HEK293 (cell line): ENCODE results near the gene DNAJB6.

Source experiments
- CTCF ChIA-PET: fragments of 350-600 bp; formaldehyde crosslinking; extraction: SDS; loops from one replicate; lab custom pipeline; 2021; ENCODE audit warnings: antibody characterized with exemption; lab: Yijun Ruan, JAX
- POLR2A ChIA-PET: fragments of 300-600 bp; formaldehyde crosslinking; extraction: SDS; loops from one replicate; lab custom pipeline; 2020; ENCODE audit warnings: antibody characterized with exemption, inconsistent platforms; lab: Yijun Ruan, JAX
- H3K27ac ChIP-seq: fragments of 200-500 bp; sonication (Bioruptor generic); 2 replicates; pipeline ENCODE4 v1.5.1; 2014; ENCODE audit warnings: low read depth, low read length, control low read depth, inconsistent platforms; ENCODE audit errors: extremely low read depth
- H3K36me3 ChIP-seq, 2 experiments: fragments of 200-500 bp in 1 of 2; sonication (Bioruptor generic) in 1 of 2; 1 replicate in 1 of 2; 2 replicates in 1 of 2; pipeline ENCODE4 v1.5.1; 2014 to 2017; ENCODE audit warnings: inconsistent platforms in 2 of 2, low read length in 2 of 2; ENCODE audit not compliant: control insufficient read depth in 2 of 2, insufficient read depth in 1 of 2
- H3K4me1 ChIP-seq: fragments of 200-500 bp; sonication (Bioruptor generic); 2 replicates; pipeline ENCODE4 v1.5.1; 2014; ENCODE audit warnings: mild to moderate bottlenecking, low read length, inconsistent platforms; ENCODE audit not compliant: control insufficient read depth, insufficient read depth
- H3K4me3 ChIP-seq: 2 replicates; pipeline ENCODE4 v1.5.1; 2011; ENCODE audit warnings: low read depth, mild to moderate bottlenecking, control low read depth, low read length, moderate library complexity
- H3K9me3 ChIP-seq: fragments of 200-500 bp; sonication (Bioruptor generic); 2 replicates; pipeline ENCODE4 v1.5.1; 2014; ENCODE audit warnings: low read depth, low read length, inconsistent platforms; ENCODE audit not compliant: control insufficient read depth, insufficient read depth
- KLF8 ChIP-seq: fragments of 450-650 bp; formaldehyde crosslinking; IDR thresholded peaks from 2 replicates; pipeline ENCODE4 v1.5.1; 2016; ENCODE audit warnings: missing biosample characterization, missing genetic modification characterization
- ZFP69B ChIP-seq: fragments of 450-650 bp; formaldehyde crosslinking; IDR thresholded peaks from 2 replicates; pipeline ENCODE4 v1.5.1; 2016; ENCODE audit warnings: missing biosample characterization, missing genetic modification characterization
- ZNF112 ChIP-seq: fragments of 450-650 bp; formaldehyde crosslinking; IDR thresholded peaks from 2 replicates; pipeline ENCODE4 v1.5.0; 2017; ENCODE audit warnings: missing biosample characterization, missing genetic modification characterization
- ZNF133 ChIP-seq: fragments of 450-650 bp; formaldehyde crosslinking; IDR thresholded peaks from 2 replicates; pipeline ENCODE4 v1.5.1; 2016; ENCODE audit warnings: missing biosample characterization, missing genetic modification characterization
- ZNF140 ChIP-seq: fragments of 450-650 bp; formaldehyde crosslinking; IDR thresholded peaks from 2 replicates; pipeline ENCODE4 v1.5.1; 2016; ENCODE audit warnings: missing biosample characterization, missing genetic modification characterization
- ZNF155 ChIP-seq: fragments of 450-650 bp; formaldehyde crosslinking; IDR thresholded peaks from 2 replicates; pipeline ENCODE4 v1.5.1; 2016; ENCODE audit warnings: missing biosample characterization, missing genetic modification characterization
- ZNF214 ChIP-seq: fragments of 450-650 bp; formaldehyde crosslinking; IDR thresholded peaks from 2 replicates; pipeline ENCODE4 v1.5.1; 2017; ENCODE audit warnings: missing biosample characterization, mild to moderate bottlenecking, missing genetic modification characterization, borderline replicate concordance
- ZNF416 ChIP-seq: fragments of 450-650 bp; formaldehyde crosslinking; IDR thresholded peaks from 2 replicates; pipeline ENCODE4 v1.5.1; 2016; ENCODE audit warnings: missing biosample characterization, missing genetic modification characterization
- ZNF473 ChIP-seq: fragments of 450-650 bp; formaldehyde crosslinking; IDR thresholded peaks from 2 replicates; pipeline ENCODE4 v1.5.1; 2017; ENCODE audit warnings: missing biosample characterization, missing genetic modification characterization
- ZNF548 ChIP-seq: fragments of 450-650 bp; formaldehyde crosslinking; IDR thresholded peaks from 2 replicates; pipeline ENCODE4 v1.5.1; 2016; ENCODE audit warnings: missing biosample characterization, missing genetic modification characterization
- ZNF658 ChIP-seq: fragments of 450-650 bp; formaldehyde crosslinking; IDR thresholded peaks from 2 replicates; pipeline ENCODE4; 2016; ENCODE audit warnings: missing biosample characterization, missing genetic modification characterization
- ZNF670 ChIP-seq: fragments of 450-650 bp; formaldehyde crosslinking; IDR thresholded peaks from 2 replicates; pipeline ENCODE4 v1.5.1; 2016; ENCODE audit warnings: missing biosample characterization, missing genetic modification characterization, low read depth
- ZNF76 ChIP-seq: fragments of 450-650 bp; formaldehyde crosslinking; IDR thresholded peaks from 2 replicates; pipeline ENCODE4; 2016; ENCODE audit warnings: low read depth, missing biosample characterization, missing genetic modification characterization, borderline replicate concordance
- TF ChIP-seq, protein P1 (sequence below): fragments of 450-650 bp; formaldehyde crosslinking; IDR thresholded peaks from 2 replicates; pipeline ENCODE4 v1.5.1; 2016; ENCODE audit warnings: missing biosample characterization, missing genetic modification characterization
- TF ChIP-seq, protein P2 (sequence below): fragments of 450-650 bp; formaldehyde crosslinking; IDR thresholded peaks from 2 replicates; pipeline ENCODE4 v1.5.1; 2016; ENCODE audit warnings: missing biosample characterization, missing genetic modification characterization
- TF ChIP-seq, protein P3 (sequence below): fragments of 450-650 bp; formaldehyde crosslinking; IDR thresholded peaks from 2 replicates; pipeline ENCODE4 v1.5.1; 2016; ENCODE audit warnings: missing biosample characterization, missing genetic modification characterization
- TF ChIP-seq, protein P4 (sequence below): fragments of 450-650 bp; formaldehyde crosslinking; IDR thresholded peaks from 2 replicates; pipeline ENCODE4 v1.5.1; 2017; ENCODE audit warnings: missing biosample characterization, missing genetic modification characterization
- TF ChIP-seq, protein P5 (sequence below): fragments of 450-650 bp; formaldehyde crosslinking; conservative IDR thresholded peaks from 2 replicates; pipeline ENCODE4 v1.5.1; 2016; ENCODE audit warnings: low read depth, missing biosample characterization, missing genetic modification characterization

The DNAJB6 gene

DNA sequence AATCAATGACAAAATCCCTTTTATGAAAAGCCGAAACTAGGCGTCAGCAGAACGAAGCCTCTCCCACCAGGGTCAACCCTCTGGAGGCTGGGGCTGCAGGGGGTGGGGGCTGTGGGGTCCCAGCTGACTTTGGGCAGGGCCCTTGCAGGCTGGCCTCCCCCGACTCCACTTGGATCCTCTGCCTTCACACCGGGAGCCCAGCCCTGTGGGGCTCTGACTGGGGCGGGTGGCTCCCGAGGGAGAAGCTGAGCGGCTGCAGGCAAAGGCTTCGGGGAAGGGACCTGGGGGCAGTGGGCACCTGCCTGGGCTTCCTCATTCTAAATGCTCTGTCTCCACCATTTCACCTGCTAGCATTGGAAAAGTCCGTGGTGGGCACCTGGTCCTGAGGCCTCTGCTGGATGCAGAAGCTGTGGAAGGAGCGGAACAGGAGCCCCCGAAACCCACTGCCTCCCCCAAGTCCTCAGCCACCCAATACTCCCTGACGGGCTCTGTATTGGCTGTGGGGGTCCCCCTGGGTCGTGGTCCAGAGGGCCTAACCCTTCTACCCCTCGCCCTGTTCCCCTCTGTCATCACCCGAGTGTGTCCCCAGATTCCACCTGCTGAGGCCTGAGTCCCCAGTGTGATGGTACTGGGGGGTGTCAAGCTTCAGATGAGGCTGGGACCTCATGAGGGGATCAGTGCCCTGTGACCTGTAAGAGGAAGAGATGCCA is 108.6 kb downstream of the DNAJB6 start:
- POLR2A ChIA-PET: no interaction called here
- TF ChIP-seq ZNF416 (tag by site-specific recombination) (no peak), ZNF658 (tag by site-specific recombination) (no peak)
- TF ChIP-seq, protein P1, sequence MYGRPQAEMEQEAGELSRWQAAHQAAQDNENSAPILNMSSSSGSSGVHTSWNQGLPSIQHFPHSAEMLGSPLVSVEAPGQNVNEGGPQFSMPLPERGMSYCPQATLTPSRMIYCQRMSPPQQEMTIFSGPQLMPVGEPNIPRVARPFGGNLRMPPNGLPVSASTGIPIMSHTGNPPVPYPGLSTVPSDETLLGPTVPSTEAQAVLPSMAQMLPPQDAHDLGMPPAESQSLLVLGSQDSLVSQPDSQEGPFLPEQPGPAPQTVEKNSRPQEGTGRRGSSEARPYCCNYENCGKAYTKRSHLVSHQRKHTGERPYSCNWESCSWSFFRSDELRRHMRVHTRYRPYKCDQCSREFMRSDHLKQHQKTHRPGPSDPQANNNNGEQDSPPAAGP (tag by site-specific recombination): no peak
- TF ChIP-seq, all 188 proteins: peak for 0
- Histone ChIP-seq H3K36me3 (no peaks in the 10 kb centered on the region), H3K27ac (no peak overlapping the region), H3K9me3 (no peaks in the 10 kb centered on the region), H3K4me1 (no peaks in the 10 kb centered on the region), H3K4me3 (no peak overlapping the region)
- CTCF ChIA-PET: no interaction called here

DNA sequence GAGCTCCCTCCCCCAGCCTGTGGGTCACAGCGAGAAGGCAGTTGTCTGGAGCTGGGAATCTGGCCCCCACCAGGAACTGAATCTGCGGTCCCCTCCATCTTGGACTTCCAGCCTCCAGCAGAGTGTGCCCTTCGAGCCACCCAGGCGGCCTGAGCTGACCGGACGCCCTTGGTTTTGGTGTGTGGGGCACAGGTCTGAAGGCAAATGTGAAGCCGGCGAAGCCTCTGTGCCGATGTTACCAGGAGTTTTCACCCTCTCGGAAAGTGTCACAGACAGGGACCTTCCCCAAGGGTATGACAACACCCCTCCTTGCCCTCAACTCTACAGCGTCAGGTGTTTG is 109.1 kb downstream of the DNAJB6 start:
- CTCF ChIA-PET: no interaction called here
- TF ChIP-seq ZNF112 (tag by site-specific recombination): no peak
- TF ChIP-seq ZNF548 (tag by site-specific recombination): 0 out of 2 replicates have a peak, but pooled peaks have one; percentile 21
- TF ChIP-seq ZNF473: no peak
- TF ChIP-seq, protein P2, sequence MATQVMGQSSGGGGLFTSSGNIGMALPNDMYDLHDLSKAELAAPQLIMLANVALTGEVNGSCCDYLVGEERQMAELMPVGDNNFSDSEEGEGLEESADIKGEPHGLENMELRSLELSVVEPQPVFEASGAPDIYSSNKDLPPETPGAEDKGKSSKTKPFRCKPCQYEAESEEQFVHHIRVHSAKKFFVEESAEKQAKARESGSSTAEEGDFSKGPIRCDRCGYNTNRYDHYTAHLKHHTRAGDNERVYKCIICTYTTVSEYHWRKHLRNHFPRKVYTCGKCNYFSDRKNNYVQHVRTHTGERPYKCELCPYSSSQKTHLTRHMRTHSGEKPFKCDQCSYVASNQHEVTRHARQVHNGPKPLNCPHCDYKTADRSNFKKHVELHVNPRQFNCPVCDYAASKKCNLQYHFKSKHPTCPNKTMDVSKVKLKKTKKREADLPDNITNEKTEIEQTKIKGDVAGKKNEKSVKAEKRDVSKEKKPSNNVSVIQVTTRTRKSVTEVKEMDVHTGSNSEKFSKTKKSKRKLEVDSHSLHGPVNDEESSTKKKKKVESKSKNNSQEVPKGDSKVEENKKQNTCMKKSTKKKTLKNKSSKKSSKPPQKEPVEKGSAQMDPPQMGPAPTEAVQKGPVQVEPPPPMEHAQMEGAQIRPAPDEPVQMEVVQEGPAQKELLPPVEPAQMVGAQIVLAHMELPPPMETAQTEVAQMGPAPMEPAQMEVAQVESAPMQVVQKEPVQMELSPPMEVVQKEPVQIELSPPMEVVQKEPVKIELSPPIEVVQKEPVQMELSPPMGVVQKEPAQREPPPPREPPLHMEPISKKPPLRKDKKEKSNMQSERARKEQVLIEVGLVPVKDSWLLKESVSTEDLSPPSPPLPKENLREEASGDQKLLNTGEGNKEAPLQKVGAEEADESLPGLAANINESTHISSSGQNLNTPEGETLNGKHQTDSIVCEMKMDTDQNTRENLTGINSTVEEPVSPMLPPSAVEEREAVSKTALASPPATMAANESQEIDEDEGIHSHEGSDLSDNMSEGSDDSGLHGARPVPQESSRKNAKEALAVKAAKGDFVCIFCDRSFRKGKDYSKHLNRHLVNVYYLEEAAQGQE: no peak
- H3K4me1 ChIP-seq: no peaks in the 10 kb centered on the region

DNA sequence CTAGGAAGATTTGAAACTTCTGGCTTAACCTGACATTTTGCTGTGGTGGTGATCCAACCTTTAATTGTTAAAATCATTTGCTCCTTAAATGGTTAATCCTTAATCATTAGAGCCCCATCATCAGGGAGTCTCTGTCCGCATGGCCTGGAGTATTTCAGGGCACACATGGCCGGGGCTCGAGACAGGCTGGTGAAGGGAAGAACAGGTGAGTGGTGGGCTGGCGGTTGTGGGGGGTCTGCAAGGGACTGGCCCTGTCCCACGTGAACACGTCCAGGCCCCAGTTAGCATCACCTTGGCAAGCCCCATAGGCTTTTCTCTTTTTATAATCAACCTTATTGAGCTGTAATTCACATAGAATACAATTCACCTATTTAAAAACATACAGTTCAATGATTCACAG is 109.5 kb downstream of the DNAJB6 start:
- no peaks in the 10 kb centered on the region for H3K36me3 ChIP-seq
- H3K4me3 ChIP-seq: no peak overlapping the region
- no peaks in the 10 kb centered on the region for H3K9me3 ChIP-seq
- CTCF ChIA-PET: no interaction called here
- H3K27ac ChIP-seq: no peak overlapping the region
- H3K4me1 ChIP-seq: no peaks in the 10 kb centered on the region
- POLR2A ChIA-PET: no interaction called here
- TF ChIP-seq ZNF140: no peak
- TF ChIP-seq ZNF670: no peak
- TF ChIP-seq, protein P3, sequence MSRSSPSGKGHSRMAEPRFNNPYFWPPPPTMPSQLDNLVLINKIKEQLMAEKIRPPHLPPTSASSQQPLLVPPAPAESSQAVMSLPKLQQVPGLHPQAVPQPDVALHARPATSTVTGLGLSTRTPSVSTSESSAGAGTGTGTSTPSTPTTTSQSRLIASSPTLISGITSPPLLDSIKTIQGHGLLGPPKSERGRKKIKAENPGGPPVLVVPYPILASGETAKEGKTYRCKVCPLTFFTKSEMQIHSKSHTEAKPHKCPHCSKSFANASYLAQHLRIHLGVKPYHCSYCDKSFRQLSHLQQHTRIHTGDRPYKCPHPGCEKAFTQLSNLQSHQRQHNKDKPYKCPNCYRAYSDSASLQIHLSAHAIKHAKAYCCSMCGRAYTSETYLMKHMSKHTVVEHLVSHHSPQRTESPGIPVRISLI: no peak
- TF ChIP-seq ZNF76 (tag by site-specific recombination): no peak
- TF ChIP-seq ZNF133 (tag by site-specific recombination): no peak
- no peak for TF ChIP-seq ZNF155 (tag by site-specific recombination)
- TF ChIP-seq, protein P4, sequence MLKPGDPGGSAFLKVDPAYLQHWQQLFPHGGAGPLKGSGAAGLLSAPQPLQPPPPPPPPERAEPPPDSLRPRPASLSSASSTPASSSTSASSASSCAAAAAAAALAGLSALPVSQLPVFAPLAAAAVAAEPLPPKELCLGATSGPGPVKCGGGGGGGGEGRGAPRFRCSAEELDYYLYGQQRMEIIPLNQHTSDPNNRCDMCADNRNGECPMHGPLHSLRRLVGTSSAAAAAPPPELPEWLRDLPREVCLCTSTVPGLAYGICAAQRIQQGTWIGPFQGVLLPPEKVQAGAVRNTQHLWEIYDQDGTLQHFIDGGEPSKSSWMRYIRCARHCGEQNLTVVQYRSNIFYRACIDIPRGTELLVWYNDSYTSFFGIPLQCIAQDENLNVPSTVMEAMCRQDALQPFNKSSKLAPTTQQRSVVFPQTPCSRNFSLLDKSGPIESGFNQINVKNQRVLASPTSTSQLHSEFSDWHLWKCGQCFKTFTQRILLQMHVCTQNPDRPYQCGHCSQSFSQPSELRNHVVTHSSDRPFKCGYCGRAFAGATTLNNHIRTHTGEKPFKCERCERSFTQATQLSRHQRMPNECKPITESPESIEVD (tag by site-specific recombination): no peak
- TF ChIP-seq ZNF214 (tag by site-specific recombination): no peak
- TF ChIP-seq KLF8 (tag by site-specific recombination): no peak
- TF ChIP-seq ZFP69B (tag by site-specific recombination): no peak
- TF ChIP-seq, protein P5, sequence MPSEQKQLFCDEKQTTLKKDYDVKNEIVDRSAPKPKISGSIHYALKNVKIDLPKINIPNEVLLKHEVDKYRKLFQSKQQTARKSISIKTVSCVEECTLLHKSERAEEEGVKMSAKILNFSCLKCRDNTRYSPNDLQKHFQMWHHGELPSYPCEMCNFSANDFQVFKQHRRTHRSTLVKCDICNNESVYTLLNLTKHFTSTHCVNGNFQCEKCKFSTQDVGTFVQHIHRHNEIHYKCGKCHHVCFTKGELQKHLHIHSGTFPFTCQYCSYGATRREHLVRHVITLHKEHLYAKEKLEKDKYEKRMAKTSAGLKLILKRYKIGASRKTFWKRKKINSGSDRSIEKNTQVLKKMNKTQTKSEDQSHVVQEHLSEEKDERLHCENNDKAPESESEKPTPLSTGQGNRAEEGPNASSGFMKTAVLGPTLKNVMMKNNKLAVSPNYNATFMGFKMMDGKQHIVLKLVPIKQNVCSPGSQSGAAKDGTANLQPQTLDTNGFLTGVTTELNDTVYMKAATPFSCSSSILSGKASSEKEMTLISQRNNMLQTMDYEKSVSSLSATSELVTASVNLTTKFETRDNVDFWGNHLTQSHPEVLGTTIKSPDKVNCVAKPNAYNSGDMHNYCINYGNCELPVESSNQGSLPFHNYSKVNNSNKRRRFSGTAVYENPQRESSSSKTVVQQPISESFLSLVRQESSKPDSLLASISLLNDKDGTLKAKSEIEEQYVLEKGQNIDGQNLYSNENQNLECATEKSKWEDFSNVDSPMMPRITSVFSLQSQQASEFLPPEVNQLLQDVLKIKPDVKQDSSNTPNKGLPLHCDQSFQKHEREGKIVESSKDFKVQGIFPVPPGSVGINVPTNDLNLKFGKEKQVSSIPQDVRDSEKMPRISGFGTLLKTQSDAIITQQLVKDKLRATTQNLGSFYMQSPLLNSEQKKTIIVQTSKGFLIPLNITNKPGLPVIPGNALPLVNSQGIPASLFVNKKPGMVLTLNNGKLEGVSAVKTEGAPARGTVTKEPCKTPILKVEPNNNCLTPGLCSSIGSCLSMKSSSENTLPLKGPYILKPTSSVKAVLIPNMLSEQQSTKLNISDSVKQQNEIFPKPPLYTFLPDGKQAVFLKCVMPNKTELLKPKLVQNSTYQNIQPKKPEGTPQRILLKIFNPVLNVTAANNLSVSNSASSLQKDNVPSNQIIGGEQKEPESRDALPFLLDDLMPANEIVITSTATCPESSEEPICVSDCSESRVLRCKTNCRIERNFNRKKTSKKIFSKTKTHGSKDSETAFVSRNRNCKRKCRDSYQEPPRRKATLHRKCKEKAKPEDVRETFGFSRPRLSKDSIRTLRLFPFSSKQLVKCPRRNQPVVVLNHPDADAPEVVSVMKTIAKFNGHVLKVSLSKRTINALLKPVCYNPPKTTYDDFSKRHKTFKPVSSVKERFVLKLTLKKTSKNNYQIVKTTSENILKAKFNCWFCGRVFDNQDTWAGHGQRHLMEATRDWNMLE (tag by site-specific recombination): no peak

More for the DNA sequence above, 109.1 kb downstream of the DNAJB6 start:
- H3K27ac ChIP-seq: no peak overlapping the region
- H3K36me3 ChIP-seq: no peaks in the 10 kb centered on the region
- H3K4me3 ChIP-seq: no peak overlapping the region
- POLR2A ChIA-PET: no interaction called here
- no peaks in the 10 kb centered on the region for H3K9me3 ChIP-seq
